ENCODE measurements around the gene SCYL3. TPM values are rescaled to one million over a fixed set of nuclear protein-coding genes. Genes with fewer than 3 reads are reported as not detected.

Gene SCYL3
- polyA plus RNA-seq, 3 donors, result 2.3 to 4.9 (median 3.6) TPM

- Mint-ChIP-seq H3K27ac (no peak overlapping the region), H3K27me3 (ENCODE audit: low read depth in 3 of 3) (peaks cover 0 to under 1% (median 0%) of the 10 kb centered on the region in 3 donors), H3K4me3 (no peak overlapping the region), H3K36me3 (peaks cover 84 to 94% of the 10 kb centered on the region in 2 donors), H3K9me3 (peaks cover 0 to 5% (median 2%) of the 10 kb centered on the region in 7 donors), H3K4me1 (peaks cover 2% of the 10 kb centered on the region)
- no peak overlapping the region for H3K4me3 ChIP-seq (replicated peaks in 1 of 3; ENCODE audit: low read depth in 2 of 3, low read length in 3 of 3)
- no peak overlapping the region for H3K27ac ChIP-seq (ENCODE audit: low read depth in 1 of 2, low read length in 2 of 2)
- peaks cover 0 to 5% of the 10 kb centered on the region in 2 donors for H3K9me3 ChIP-seq (replicated peaks in 1 of 2; ENCODE audit: control insufficient read depth in 1 of 2, insufficient read depth in 1 of 2, low read length in 2 of 2)
- H3K79me2 ChIP-seq (ENCODE audit: insufficient read depth, low read length), result no peaks in the 10 kb centered on the region
- H3K27me3 ChIP-seq (ENCODE audit: control insufficient read depth in 2 of 2, insufficient read depth in 2 of 2, low read length in 2 of 2), result no peaks in the 10 kb centered on the region
- no peaks in the 10 kb centered on the region for H3K4me1 ChIP-seq (ENCODE audit: control insufficient read depth in 1 of 2, insufficient read depth in 2 of 2, low read length in 2 of 2)
- H3K36me3 ChIP-seq (replicated peaks in 1 of 2; ENCODE audit: control insufficient read depth in 1 of 2, insufficient read depth in 2 of 2, low read length in 2 of 2), result peaks cover 82 to 98% of the 10 kb centered on the region in 2 donors
- TF ChIP-seq, protein P1, sequence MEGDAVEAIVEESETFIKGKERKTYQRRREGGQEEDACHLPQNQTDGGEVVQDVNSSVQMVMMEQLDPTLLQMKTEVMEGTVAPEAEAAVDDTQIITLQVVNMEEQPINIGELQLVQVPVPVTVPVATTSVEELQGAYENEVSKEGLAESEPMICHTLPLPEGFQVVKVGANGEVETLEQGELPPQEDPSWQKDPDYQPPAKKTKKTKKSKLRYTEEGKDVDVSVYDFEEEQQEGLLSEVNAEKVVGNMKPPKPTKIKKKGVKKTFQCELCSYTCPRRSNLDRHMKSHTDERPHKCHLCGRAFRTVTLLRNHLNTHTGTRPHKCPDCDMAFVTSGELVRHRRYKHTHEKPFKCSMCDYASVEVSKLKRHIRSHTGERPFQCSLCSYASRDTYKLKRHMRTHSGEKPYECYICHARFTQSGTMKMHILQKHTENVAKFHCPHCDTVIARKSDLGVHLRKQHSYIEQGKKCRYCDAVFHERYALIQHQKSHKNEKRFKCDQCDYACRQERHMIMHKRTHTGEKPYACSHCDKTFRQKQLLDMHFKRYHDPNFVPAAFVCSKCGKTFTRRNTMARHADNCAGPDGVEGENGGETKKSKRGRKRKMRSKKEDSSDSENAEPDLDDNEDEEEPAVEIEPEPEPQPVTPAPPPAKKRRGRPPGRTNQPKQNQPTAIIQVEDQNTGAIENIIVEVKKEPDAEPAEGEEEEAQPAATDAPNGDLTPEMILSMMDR (IDR thresholded peaks at IDR 0.05), result no peak
- no peak for DNase-seq
- H2AFZ ChIP-seq (ENCODE audit: insufficient read depth, low read depth, low read length, poor library complexity, severe bottlenecking), result no peak overlapping the region
- no peak overlapping the region for H3K9ac ChIP-seq (ENCODE audit: insufficient read depth, low read length, poor library complexity, severe bottlenecking)
- intact Hi-C loops (cut with micrococcal nuclease), result no loop called here
- H4K20me1 ChIP-seq (ENCODE audit: insufficient read depth, low read length), result no peaks in the 10 kb centered on the region
- 100% methylated on average over 1 of the region's 3 CpGs for WGBS (ENCODE audit: insufficient coverage)
- H3K4me2 ChIP-seq (replicated peaks; ENCODE audit: extremely low read depth, low read length, poor library complexity, severe bottlenecking), result no peak overlapping the region
These were observed 19.5 kb downstream of the SCYL3 start for GRCh38 chr1:169874229-169874628.

GRCh38 chr1:169873582-169874199 lies 20.0 kb downstream of the SCYL3 start:
- Histone ChIP-seq H3K4me2 (replicated peaks; ENCODE audit: extremely low read depth, low read length, poor library complexity, severe bottlenecking) (no peak overlapping the region), H4K20me1 (ENCODE audit: insufficient read depth, low read length) (no peaks in the 10 kb centered on the region), H2AFZ (ENCODE audit: insufficient read depth, low read depth, low read length, poor library complexity, severe bottlenecking) (no peak overlapping the region), H3K9ac (ENCODE audit: insufficient read depth, low read length, poor library complexity, severe bottlenecking) (no peak overlapping the region), H3K36me3 (replicated peaks in 1 of 2; ENCODE audit: control insufficient read depth in 1 of 2, insufficient read depth in 2 of 2, low read length in 2 of 2) (peaks cover 88 to 98% of the 10 kb centered on the region in 2 donors), H3K4me1 (ENCODE audit: control insufficient read depth in 1 of 2, insufficient read depth in 2 of 2, low read length in 2 of 2) (no peaks in the 10 kb centered on the region), H3K4me3 (replicated peaks in 1 of 3; ENCODE audit: low read depth in 2 of 3, low read length in 3 of 3) (no peak overlapping the region), H3K27me3 (ENCODE audit: control insufficient read depth in 2 of 2, insufficient read depth in 2 of 2, low read length in 2 of 2) (no peaks in the 10 kb centered on the region), H3K9me3 (replicated peaks in 1 of 2; ENCODE audit: control insufficient read depth in 1 of 2, insufficient read depth in 1 of 2, low read length in 2 of 2) (peaks cover 0 to 5% of the 10 kb centered on the region in 2 donors), H3K27ac (ENCODE audit: low read depth in 1 of 2, low read length in 2 of 2) (no peak overlapping the region), H3K79me2 (ENCODE audit: insufficient read depth, low read length) (no peaks in the 10 kb centered on the region)
- intact Hi-C loops (cut with micrococcal nuclease), result no loop called here
- DNase-seq, result no peak
- H3K27me3 Mint-ChIP-seq (ENCODE audit: low read depth in 3 of 3), result no peaks in the 10 kb centered on the region
- no peaks in the 10 kb centered on the region for H3K4me1 Mint-ChIP-seq
- H3K27ac Mint-ChIP-seq, result no peak overlapping the region
- H3K9me3 Mint-ChIP-seq, result peaks cover 0 to 5% (median 2%) of the 10 kb centered on the region in 7 donors
- no CpG with 5 or more reads among the region's 3 CpGs for WGBS (ENCODE audit: insufficient coverage)
- no peak overlapping the region for H3K4me3 Mint-ChIP-seq
- peaks cover 85 to 96% of the 10 kb centered on the region in 2 donors for H3K36me3 Mint-ChIP-seq
- TF ChIP-seq, protein P1 (IDR thresholded peaks at IDR 0.05), result no peak
